ENCODE data around the gene LDB3.
"Not testable (repeated sequence)": the region's sequence is repeated elsewhere in the genome, so short reads cannot be mapped to it uniquely, and the experiment has no call there.

Gene LDB3

GRCh38 chr10:86721232-86721631 lies 52.9 kb downstream of the LDB3 start:
- TF ChIP-seq ZNF274 (IDR thresholded peaks at IDR 0.05; ENCODE audit: low read depth, low read length): no peak
- H3K4me3 ChIP-seq (ENCODE audit: low read length): no peak overlapping the region

- no peak for TF ChIP-seq ZNF274 (IDR thresholded peaks at IDR 0.05; ENCODE audit: low read depth, low read length)
- no peak overlapping the region for H3K4me3 ChIP-seq (ENCODE audit: low read length)
Observed at GRCh38 chr10:86723009-86723408, 54.7 kb downstream of the LDB3 start.

- TF ChIP-seq ZNF274 (IDR thresholded peaks at IDR 0.05; ENCODE audit: low read depth, low read length): no peak
- no peak overlapping the region for H3K4me3 ChIP-seq (ENCODE audit: low read length)
Observed at GRCh38 chr10:86724445-86724844, 56.1 kb downstream of the LDB3 start.

GRCh38 chr10:86725980-86726676 lies 57.8 kb downstream of the LDB3 start:
- TF ChIP-seq ZNF274 (IDR thresholded peaks at IDR 0.05; ENCODE audit: low read depth, low read length): no peak
- H3K4me3 ChIP-seq (ENCODE audit: low read length): no peak overlapping the region

- H3K4me3 ChIP-seq (ENCODE audit: low read length): no peak overlapping the region
- no peak for TF ChIP-seq ZNF274 (IDR thresholded peaks at IDR 0.05; ENCODE audit: low read depth, low read length)
Observed at GRCh38 chr10:86726677-86726999, 58.3 kb downstream of the LDB3 start.

- TF ChIP-seq ZNF274 (IDR thresholded peaks at IDR 0.05; ENCODE audit: low read depth, low read length): no peak
- H3K4me3 ChIP-seq (ENCODE audit: low read length): no peak overlapping the region
Observed at GRCh38 chr10:86727470-86727869, 59.2 kb downstream of the LDB3 start.

- H3K4me3 ChIP-seq (ENCODE audit: low read length): no peak overlapping the region
- TF ChIP-seq ZNF274 (IDR thresholded peaks at IDR 0.05; ENCODE audit: low read depth, low read length): no peak
Observed at GRCh38 chr10:86728056-86728455, 59.7 kb downstream of the LDB3 start.

GRCh38 chr10:86729677-86730076 lies 61.4 kb downstream of the LDB3 start:
- no peak for TF ChIP-seq ZNF274 (IDR thresholded peaks at IDR 0.05; ENCODE audit: low read depth, low read length)

GRCh38 chr10:86730227-86730626 lies 61.9 kb downstream of the LDB3 start:
- TF ChIP-seq ZNF274 (IDR thresholded peaks at IDR 0.05; ENCODE audit: low read depth, low read length): no peak
- H3K4me3 ChIP-seq (ENCODE audit: low read length): no peak overlapping the region

More at GRCh38 chr10:86729677-86730076, 61.4 kb downstream of the LDB3 start:
- H3K4me3 ChIP-seq (ENCODE audit: low read length): no peak overlapping the region

- no peak for TF ChIP-seq ZNF274 (IDR thresholded peaks at IDR 0.05; ENCODE audit: low read depth, low read length)
Observed at GRCh38 chr10:86732771-86733170, 64.5 kb downstream of the LDB3 start.

GRCh38 chr10:86733260-86733671 lies 65.0 kb downstream of the LDB3 start:
- H3K4me3 ChIP-seq (ENCODE audit: low read length): no peak overlapping the region
- TF ChIP-seq ZNF274 (IDR thresholded peaks at IDR 0.05; ENCODE audit: low read depth, low read length): no peak

More at GRCh38 chr10:86732771-86733170, 64.5 kb downstream of the LDB3 start:
- H3K4me3 ChIP-seq (ENCODE audit: low read length): no peak overlapping the region

- H3K4me3 ChIP-seq (ENCODE audit: low read length): no peak overlapping the region
- TF ChIP-seq ZNF274 (IDR thresholded peaks at IDR 0.05; ENCODE audit: low read depth, low read length): no peak
Observed at GRCh38 chr10:86734207-86734988, 66.1 kb downstream of the LDB3 start.

GRCh38 chr10:86735278-86735677 lies 67.0 kb downstream of the LDB3 start:
- not testable (repeated sequence) for H3K4me3 ChIP-seq (ENCODE audit: low read length)

- no peak overlapping the region for H3K4me3 ChIP-seq (ENCODE audit: low read length)
- no peak for TF ChIP-seq ZNF274 (IDR thresholded peaks at IDR 0.05; ENCODE audit: low read depth, low read length)
Observed at GRCh38 chr10:86742230-86742629, 73.9 kb downstream of the LDB3 start.

GRCh38 chr10:86744067-86744725 lies 75.9 kb downstream of the LDB3 start:
- no peak for TF ChIP-seq ZNF274 (IDR thresholded peaks at IDR 0.05; ENCODE audit: low read depth, low read length)
- no peak overlapping the region for H3K4me3 ChIP-seq (ENCODE audit: low read length)
